ENCODE results near the gene FRY. TPM values are rescaled to one million over a fixed set of nuclear protein-coding genes. Genes with fewer than 3 reads are reported as not detected.

Gene FRY
- polyA plus RNA-seq, 1 experiment, result 24.6 TPM

DNA sequence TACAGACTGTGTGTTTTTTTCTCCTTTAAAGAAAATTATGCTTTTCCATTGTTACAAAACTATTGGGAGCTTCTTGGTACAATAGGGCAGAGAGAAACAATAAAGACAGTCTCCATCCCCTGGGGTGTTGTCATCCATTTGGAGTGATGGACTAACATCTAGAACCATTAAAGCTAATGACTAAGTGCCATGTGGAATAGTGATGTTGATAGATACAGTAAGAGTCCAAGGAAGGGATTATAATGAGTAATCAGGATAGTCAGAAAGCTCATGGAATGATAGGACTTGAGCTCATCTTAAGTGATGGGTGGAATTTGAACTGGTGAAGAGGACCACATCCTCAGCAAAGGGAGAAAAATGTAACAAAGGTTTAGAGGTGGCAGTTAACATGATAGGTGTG is 24.1 kb upstream of the FRY start:
- CTCF ChIA-PET, result interaction anchor here (0.6 to 2.7 kb wide), 3 partner anchors 13 to 98 kb away, joined by 6 to 16 read pairs (median 8); no protein-coding TSS in a partner anchor
- Histone ChIP-seq H3K4me3 (ENCODE audit: low read depth, low read length) (no peak overlapping the region), H3K27me3 (ENCODE audit: control insufficient read depth, insufficient read depth, low read length) (no peaks in the 10 kb centered on the region), H3K27ac (ENCODE audit: low read depth, low read length) (no peak overlapping the region), H3K9me3 (ENCODE audit: control insufficient read depth, insufficient read depth, low read length) (no peaks in the 10 kb centered on the region)
- DNase-seq (ENCODE audit: low read depth, low spot score), result no peak
- POLR2A ChIA-PET, result no interaction called here
- TF ChIP-seq, protein P1, sequence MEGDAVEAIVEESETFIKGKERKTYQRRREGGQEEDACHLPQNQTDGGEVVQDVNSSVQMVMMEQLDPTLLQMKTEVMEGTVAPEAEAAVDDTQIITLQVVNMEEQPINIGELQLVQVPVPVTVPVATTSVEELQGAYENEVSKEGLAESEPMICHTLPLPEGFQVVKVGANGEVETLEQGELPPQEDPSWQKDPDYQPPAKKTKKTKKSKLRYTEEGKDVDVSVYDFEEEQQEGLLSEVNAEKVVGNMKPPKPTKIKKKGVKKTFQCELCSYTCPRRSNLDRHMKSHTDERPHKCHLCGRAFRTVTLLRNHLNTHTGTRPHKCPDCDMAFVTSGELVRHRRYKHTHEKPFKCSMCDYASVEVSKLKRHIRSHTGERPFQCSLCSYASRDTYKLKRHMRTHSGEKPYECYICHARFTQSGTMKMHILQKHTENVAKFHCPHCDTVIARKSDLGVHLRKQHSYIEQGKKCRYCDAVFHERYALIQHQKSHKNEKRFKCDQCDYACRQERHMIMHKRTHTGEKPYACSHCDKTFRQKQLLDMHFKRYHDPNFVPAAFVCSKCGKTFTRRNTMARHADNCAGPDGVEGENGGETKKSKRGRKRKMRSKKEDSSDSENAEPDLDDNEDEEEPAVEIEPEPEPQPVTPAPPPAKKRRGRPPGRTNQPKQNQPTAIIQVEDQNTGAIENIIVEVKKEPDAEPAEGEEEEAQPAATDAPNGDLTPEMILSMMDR (IDR thresholded peaks at IDR 0.05; ENCODE audit: low read depth, low read length), result no peak

DNA sequence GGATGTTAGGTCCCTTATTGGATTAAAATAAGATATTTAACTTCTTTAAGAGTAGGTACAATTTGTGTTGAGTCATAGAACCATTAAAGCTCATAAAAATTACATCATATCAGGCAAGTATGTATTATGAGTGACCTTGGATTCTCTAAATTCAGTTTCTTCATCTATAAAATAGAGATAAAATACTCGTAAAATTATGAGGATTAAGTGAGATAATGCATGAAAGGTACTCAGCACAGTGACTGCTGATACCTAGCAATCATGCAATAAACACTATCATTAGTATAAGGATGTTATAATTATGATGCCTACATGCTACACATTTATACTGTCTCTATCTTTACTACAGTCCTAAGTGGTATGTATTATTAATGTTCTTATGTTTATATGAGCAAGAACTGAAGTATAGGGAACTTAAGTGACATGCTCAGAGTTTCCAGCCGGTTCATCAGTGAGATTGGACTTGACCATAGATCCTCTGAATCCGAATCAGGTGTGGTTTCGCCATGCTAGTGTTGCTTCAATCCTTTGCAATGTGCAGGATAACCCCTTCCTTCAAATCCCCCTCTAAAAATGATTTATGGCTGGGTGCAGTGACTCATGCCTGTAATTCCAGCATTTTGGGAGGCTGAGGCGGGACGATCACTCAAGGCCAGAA is 22.9 kb upstream of the FRY start:
- DNase-seq (ENCODE audit: low read depth, low spot score), result no peak
- CTCF ChIA-PET, result interaction anchor here (2.3 kb wide), 1 partner anchor 99 kb away, joined by 8 read pairs; no protein-coding TSS in a partner anchor
- no peaks in the 10 kb centered on the region for H3K27me3 ChIP-seq (ENCODE audit: control insufficient read depth, insufficient read depth, low read length)

DNA sequence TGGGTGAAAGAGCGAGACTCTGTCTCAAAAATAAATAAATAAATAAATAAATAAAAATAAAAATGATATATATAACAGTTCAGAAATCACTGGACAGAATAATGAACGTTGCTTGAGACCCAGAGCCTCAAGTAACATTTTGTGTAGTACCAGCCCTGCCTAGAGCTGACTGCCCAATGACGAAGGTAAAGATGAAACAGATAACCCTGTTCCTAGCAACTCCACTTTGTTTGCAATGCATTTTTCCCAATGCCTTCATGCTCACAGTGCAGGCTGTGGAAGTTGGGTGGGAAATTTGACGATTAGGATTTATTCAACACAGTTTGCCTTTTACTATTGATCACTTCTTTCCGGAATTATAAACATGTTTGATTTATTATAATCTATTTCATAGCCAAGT is 22.2 kb upstream of the FRY start:
- Histone ChIP-seq H3K9me3 (ENCODE audit: control insufficient read depth, insufficient read depth, low read length) (no peaks in the 10 kb centered on the region), H3K27ac (ENCODE audit: low read depth, low read length) (no peak overlapping the region), H3K4me3 (ENCODE audit: low read depth, low read length) (no peak overlapping the region), H3K27me3 (ENCODE audit: control insufficient read depth, insufficient read depth, low read length) (no peaks in the 10 kb centered on the region)
- TF ChIP-seq, protein P1 (IDR thresholded peaks at IDR 0.05; ENCODE audit: low read depth, low read length), result no peak
- ChIA-PET CTCF (interaction anchor here (1.6 to 2.3 kb wide), 2 partner anchors 99 kb away, joined by 8 to 9 read pairs; no protein-coding TSS in a partner anchor), POLR2A (no interaction called here)
- DNase-seq (ENCODE audit: low read depth, low spot score), result no peak

More for the DNA sequence above, 22.9 kb upstream of the FRY start:
- Histone ChIP-seq H3K9me3 (ENCODE audit: control insufficient read depth, insufficient read depth, low read length) (no peaks in the 10 kb centered on the region), H3K4me3 (ENCODE audit: low read depth, low read length) (no peak overlapping the region), H3K27ac (ENCODE audit: low read depth, low read length) (no peak overlapping the region)
- TF ChIP-seq, protein P1 (IDR thresholded peaks at IDR 0.05; ENCODE audit: low read depth, low read length), result no peak
- POLR2A ChIA-PET, result no interaction called here

DNA sequence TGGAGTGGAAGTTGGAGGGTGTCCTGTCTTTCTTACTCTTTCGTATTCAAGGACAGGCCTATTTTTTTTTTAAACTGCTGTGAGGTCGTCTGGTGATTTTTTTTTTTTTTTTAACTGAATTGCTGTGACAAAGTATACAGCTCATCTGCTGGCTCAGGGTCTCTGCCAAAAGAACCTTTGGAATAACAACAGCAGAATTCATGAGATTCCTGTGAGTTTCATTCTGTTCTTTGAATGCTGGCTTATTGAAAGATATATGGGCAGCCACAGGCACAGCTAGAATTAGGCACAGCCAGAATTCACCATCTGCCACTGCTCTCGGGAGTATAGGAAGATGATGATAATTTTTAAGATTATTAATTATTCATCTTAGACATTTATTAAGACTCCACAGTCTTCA is 21.4 kb upstream of the FRY start:
- Histone ChIP-seq H3K27me3 (ENCODE audit: control insufficient read depth, insufficient read depth, low read length) (no peaks in the 10 kb centered on the region), H3K27ac (ENCODE audit: low read depth, low read length) (no peak overlapping the region), H3K4me3 (ENCODE audit: low read depth, low read length) (no peak overlapping the region), H3K9me3 (ENCODE audit: control insufficient read depth, insufficient read depth, low read length) (no peaks in the 10 kb centered on the region)
- POLR2A ChIA-PET, result interaction anchor here (0.9 kb wide), 1 partner anchor 40 kb away, joined by 4 read pairs; no protein-coding TSS in a partner anchor
- TF ChIP-seq, protein P1 (IDR thresholded peaks at IDR 0.05; ENCODE audit: low read depth, low read length), result no peak
- DNase-seq (ENCODE audit: low read depth, low spot score), result no peak
- CTCF ChIA-PET, result interaction anchor here (0.8 to 2.3 kb wide), 3 partner anchors 8 to 100 kb away, joined by 3 to 14 read pairs (median 9); no protein-coding TSS in a partner anchor

DNA sequence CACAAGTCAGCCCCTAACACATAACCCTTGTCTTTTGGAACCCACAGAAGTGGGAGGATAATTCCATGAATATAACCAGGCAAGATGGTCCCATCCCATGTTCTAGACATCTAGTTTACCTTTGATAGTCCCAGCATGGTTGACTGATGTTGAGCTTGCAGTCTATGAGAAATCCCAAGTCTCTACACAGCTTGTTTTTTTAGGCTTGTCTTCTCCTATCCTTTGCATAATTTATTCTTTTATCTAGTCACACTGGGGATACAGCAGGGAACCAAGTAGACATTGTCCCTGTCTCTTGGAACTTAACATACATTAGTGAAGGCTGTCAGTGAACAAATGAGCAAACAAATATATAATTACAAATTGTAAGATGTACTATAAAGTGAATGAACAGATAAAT is 19.6 kb upstream of the FRY start:
- DNase-seq (ENCODE audit: low read depth, low spot score), result no peak
- TF ChIP-seq, protein P1 (IDR thresholded peaks at IDR 0.05; ENCODE audit: low read depth, low read length), result no peak
- ChIA-PET CTCF (interaction anchor here (0.7 to 2.3 kb wide), 3 partner anchors 8 to 290 kb away, joined by 3 to 14 read pairs (median 8); no protein-coding TSS in a partner anchor), POLR2A (no interaction called here)
- Histone ChIP-seq H3K27me3 (ENCODE audit: control insufficient read depth, insufficient read depth, low read length) (no peaks in the 10 kb centered on the region), H3K4me3 (ENCODE audit: low read depth, low read length) (no peak overlapping the region), H3K27ac (ENCODE audit: low read depth, low read length) (no peak overlapping the region), H3K9me3 (ENCODE audit: control insufficient read depth, insufficient read depth, low read length) (no peaks in the 10 kb centered on the region)

All from AG04450 (cell line).